NCI-H128 (cell line): ENCODE results near the gene SFMBT2.

Experiments
- DNase-seq: peaks from one replicate; lab custom pipeline; 2025; ENCODE audit not compliant: unreplicated experiment; lab: John Stamatoyannopoulos, UW

The SFMBT2 gene

GRCh38 chr10:7365027-7365745, 45.6 kb downstream of the SFMBT2 start:
- DNase-seq: no peak

- no peak for DNase-seq
Measured at GRCh38 chr10:7364474-7364873, 46.4 kb downstream of the SFMBT2 start.

- no peak for DNase-seq
Measured at GRCh38 chr10:7363700-7364099, 47.1 kb downstream of the SFMBT2 start.

- DNase-seq: no peak
Measured at GRCh38 chr10:7362471-7362870, 48.4 kb downstream of the SFMBT2 start.

GRCh38 chr10:7361316-7361715, 49.5 kb downstream of the SFMBT2 start:
- DNase-seq: no peak

GRCh38 chr10:7359954-7360353, 50.9 kb downstream of the SFMBT2 start:
- DNase-seq: no peak

- DNase-seq: no peak
Measured at GRCh38 chr10:7359356-7359755, 51.5 kb downstream of the SFMBT2 start.

GRCh38 chr10:7357193-7357592, 53.6 kb downstream of the SFMBT2 start:
- DNase-seq: no peak

- DNase-seq: no peak
Measured at GRCh38 chr10:7354330-7355047, 56.3 kb downstream of the SFMBT2 start.

GRCh38 chr10:7351894-7352293, 58.9 kb downstream of the SFMBT2 start:
- DNase-seq: no peak

GRCh38 chr10:7350541-7351195, 60.2 kb downstream of the SFMBT2 start:
- DNase-seq: no peak

- DNase-seq: no peak
Measured at GRCh38 chr10:7345717-7346116, 65.1 kb downstream of the SFMBT2 start.

GRCh38 chr10:7343040-7343439, 67.8 kb downstream of the SFMBT2 start:
- no peak for DNase-seq

- DNase-seq: no peak
Measured at GRCh38 chr10:7340179-7340874, 70.5 kb downstream of the SFMBT2 start.

GRCh38 chr10:7339510-7339909, 71.3 kb downstream of the SFMBT2 start:
- no peak for DNase-seq

- DNase-seq: no peak
Measured at GRCh38 chr10:7338469-7338868, 72.4 kb downstream of the SFMBT2 start.

- DNase-seq: no peak
Measured at GRCh38 chr10:7337431-7338171, 73.2 kb downstream of the SFMBT2 start.

- DNase-seq: no peak
Measured at GRCh38 chr10:7335977-7336376, 74.9 kb downstream of the SFMBT2 start.

- DNase-seq: no peak
Measured at GRCh38 chr10:7334642-7334964, 76.2 kb downstream of the SFMBT2 start.

GRCh38 chr10:7333961-7334641, 76.7 kb downstream of the SFMBT2 start:
- no peak for DNase-seq
